Kidney capillary endothelial cell (primary cell): Measurements from ENCODE around the gene PRKN.
A peak's percentile ranks its signal among the peaks of the same experiment; 100 is the strongest.

Experiments
- DNase-seq: peaks from one replicate; pipeline ENCODE4 v3.0.0-alpha.2; 2018; ENCODE audit warnings: low spot score

Gene PRKN

DNA sequence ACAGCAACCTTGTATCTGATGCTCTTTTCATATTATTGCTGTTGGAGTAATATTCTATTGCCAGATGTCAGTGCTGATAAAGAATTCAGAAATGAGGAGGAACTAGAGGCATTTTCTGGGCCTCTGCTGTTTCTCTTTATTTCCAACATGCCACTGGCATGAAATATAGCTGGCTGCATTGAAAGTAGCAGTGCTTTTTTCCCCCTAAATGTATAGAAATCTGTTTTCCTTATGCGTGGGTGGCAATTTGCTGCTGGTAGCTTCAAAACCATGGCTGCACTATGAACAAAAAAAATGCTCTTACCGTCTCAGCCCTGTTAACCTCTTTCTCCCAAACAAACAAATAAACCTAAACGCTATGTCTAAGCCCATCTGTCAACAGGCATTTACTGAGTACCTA, 1011.4 kb downstream of the PRKN start:
- no peak for DNase-seq

GRCh38 chr6:161711938-161712337, 1015.6 kb downstream of the PRKN start:
- DNase-seq: no peak

DNA sequence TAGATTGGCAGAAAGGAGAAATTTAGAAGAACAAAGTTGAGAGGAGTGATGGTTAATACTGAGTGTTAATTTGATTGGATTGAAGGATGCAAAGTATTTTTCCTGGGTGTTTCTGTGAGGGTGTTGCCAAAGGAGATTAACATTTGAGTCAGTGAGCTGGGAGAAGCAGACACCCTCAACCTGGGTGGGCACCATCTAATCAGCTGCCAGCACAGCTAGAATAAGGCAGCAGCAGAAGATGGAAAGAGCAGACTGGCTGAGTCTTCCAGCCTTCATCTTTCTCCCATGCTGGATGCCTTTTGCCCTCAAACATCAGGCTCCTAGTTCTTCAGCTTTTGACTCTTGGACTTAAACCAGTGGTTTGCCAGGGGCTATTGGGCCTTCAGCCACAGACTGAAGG, 1016.1 kb downstream of the PRKN start:
- no peak for DNase-seq

DNA sequence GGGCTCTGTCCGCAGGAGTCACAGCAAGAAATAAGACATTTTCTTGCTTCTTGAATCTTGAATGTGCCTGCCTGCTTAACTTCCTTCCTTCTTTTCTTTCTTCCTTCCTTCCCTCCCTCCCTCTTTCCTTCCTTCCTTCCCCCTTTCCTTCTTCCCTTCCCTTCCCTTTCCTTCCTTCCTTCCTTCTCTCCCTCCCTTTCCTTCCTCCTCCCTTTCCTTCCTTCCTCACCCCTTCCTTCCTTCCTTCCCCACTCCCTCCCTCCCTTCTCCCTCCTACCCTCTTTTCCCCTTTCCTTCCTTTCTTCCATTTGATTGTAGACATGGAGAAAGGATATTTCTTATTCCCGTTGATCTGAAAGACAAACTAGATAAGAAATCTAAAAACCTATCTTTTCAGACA, 1016.9 kb downstream of the PRKN start:
- DNase-seq: no peak

DNA sequence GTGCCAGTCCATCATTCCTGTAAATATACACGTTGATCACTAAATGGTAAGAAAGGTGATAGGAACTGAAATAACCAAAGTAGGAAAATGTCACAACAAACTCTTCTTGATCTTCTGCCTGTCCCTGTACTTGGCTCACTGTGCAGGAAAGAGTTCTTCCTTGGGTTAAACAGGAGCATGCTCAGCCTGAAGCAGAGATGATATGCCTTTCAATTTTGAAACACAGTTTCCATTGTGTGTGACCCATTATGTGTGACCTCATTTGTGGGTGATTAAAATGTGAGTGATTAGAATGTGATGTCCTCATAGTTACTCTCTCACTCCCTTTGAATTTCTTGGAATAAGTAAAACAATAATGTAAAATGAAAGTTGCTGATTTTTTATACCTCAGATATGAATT, 1026.5 kb downstream of the PRKN start:
- DNase-seq: no peak

- DNase-seq: no peak
Observed at GRCh38 chr6:161696801-161697200, 1030.8 kb downstream of the PRKN start.

GRCh38 chr6:161694995-161695394, 1032.6 kb downstream of the PRKN start:
- peak; percentile 33 for DNase-seq

GRCh38 chr6:161686655-161687054, 1040.9 kb downstream of the PRKN start:
- no peak for DNase-seq

DNA sequence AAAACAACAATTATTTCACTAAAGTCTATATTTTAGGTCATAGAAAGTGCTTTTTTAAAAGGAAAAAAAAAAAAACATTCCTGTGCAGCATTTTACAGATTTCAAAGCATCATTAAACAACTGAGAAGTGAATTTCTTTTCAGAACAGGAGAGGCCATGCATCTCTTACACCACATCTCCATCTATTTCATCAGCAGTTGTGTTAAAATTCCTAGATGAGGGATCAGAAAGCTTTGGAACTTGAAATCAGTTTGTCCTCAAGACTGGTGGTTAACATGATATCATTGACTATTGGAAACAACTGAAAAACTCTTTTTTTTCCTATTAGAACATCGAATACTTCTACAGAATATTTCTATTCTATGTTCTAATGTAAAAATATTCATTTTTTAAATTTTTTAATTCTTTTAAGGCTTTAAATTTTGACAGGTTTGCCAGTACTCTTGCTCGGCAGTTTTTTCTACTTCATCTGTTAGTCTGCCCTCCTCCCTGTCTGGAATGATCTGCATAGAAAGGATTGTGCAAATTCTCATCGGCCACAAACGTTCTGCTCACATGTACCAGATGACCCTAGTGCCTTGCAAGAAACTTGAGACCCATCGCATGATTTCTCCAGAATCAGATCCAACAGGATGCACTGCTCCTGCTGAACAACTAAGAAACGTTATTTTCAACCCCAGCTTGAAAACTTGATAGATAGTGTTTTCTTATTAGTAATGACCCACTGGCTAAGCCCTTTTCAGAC, 1042.7 kb downstream of the PRKN start:
- DNase-seq: no peak

DNA sequence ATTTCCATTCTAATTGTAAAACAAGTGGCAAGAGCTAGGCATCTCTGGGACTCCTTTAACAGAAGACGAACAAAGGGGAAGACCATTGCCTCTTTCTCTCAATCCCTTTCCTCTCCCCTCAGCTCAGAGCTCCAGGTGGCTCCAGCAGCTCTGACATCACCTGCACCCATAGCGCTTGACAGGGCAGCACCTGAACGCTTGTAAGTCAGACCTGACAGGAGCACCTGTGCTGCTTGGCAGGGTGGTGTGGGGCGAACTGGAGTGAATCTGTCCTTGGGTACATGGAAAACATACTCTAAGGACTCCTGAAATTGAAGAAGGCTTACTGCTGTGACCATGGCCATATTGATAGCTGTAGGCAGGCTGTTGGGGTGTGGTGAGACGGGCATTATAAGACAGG, 1044.2 kb downstream of the PRKN start:
- DNase-seq: no peak

- no peak for DNase-seq
Observed at GRCh38 chr6:161682982-161683381, 1044.6 kb downstream of the PRKN start.

DNA sequence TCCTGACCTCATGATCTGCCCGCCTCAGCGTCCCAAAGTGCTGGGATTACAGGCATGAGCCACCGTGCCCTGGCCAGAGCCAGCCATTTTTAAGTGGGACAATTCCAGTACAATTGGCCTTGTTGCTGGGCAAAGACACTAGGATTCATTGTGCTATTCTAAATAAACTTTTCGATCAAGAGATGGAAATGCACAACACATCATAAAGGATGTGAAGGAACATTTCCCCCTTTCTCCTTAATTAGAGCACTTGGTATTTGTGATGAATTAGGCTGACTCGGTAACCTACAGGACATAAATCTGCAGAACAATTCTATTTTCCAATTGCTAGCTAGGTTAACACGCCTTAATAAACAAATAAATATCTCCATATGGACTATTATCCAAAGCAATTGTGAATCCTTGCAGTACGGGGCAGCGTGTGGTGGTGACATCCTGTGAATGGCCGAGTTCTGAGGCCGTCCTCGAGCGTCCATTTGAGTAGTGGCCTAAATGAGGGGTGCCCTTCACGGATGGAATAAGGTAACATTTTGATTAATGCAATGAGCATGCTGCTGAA, 1047.5 kb downstream of the PRKN start:
- DNase-seq: no peak

GRCh38 chr6:161677188-161677587, 1050.4 kb downstream of the PRKN start:
- no peak for DNase-seq

GRCh38 chr6:161676586-161676985, 1051.0 kb downstream of the PRKN start:
- no peak for DNase-seq

DNA sequence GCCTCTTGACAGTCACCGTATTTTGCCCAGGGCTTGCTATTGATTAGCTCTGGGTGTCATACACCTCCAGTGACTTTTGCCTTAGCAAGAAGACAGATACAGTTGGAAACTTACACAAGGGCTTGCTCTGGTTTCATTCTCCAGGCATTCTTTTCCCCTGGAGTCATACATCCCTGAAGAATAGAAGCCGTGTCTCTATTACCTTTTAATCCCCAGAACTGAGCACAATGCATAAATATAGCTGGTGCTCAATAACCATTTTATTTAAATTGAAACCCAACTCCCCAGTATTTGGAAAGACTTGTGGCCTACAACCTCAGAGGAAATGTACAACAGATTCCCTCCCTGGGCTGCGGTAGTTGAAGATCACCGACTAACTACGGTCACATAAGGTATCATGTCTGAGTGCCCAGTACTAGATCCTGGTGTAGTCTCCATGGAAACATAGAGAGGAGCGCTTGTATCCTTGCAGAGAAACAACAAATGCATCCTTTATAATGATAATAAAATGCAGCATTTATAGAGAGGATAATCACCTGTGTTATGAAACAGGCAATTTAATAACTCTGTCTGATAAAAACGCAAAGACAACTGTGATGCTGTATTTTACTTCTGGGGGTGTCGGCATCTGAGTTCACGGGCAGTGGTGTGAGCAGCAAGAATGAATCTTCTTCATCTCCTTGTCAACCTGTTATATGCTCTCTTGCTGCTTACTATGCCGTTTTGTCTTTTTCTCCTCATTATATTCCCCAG, 1052.5 kb downstream of the PRKN start:
- no peak for DNase-seq

DNA sequence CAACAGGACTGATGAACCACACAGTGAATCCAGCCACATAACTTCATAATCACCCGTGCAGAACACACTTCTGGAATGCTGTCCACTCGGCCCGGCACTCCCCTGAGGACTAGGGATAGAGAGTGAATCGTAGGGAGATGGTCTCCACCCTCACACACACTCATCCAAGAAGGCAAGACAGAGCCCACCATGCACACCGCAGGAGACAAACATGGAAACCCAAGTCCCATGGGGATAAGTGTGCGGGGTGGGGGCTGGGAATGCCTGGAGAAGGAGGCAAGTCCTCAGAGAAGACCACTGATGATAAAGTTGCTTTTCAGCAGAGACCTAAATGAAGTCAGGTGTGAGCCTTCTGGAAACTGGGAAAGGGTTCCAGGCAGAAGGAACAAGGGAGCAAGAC, 1054.5 kb downstream of the PRKN start:
- DNase-seq: no peak

DNA sequence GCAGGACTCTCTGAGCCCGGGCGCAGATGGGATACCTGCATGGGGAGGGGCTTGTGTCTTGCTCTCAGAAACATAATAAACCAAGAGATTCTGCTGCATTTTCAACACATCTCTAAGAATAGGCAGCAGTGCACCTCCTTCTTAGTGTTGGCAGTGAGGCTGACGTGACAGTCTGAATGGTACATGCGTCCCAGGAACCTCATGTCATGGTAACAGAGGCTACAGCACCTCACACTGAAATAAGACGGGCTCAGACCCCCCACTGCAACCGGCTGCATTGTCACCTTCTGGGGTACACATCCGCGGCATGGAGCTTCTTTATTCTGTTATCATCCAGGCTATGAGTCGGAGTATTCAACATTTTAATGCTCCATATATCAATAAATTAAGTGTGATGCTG, 1056.4 kb downstream of the PRKN start:
- no peak for DNase-seq

GRCh38 chr6:161668665-161669064, 1058.9 kb downstream of the PRKN start:
- no peak for DNase-seq

DNA sequence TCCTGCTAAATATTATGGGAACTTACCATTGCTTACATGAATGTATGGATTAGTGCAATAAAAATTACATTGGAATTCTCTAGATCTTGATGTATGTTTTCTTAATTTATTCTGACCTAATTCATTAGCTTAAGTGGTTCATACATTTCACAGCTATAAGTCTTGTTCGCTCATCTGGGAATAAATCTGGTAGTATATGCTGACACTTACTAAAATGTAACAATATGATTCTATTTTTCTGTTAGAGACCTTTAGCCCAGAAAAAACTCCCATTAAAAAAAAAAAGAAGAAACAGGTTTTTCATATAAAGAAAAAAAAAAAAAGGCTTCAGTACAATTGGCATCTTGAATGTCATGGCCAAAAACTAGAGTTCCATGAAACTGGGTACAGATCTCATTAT, 1059.6 kb downstream of the PRKN start:
- no peak for DNase-seq

DNA sequence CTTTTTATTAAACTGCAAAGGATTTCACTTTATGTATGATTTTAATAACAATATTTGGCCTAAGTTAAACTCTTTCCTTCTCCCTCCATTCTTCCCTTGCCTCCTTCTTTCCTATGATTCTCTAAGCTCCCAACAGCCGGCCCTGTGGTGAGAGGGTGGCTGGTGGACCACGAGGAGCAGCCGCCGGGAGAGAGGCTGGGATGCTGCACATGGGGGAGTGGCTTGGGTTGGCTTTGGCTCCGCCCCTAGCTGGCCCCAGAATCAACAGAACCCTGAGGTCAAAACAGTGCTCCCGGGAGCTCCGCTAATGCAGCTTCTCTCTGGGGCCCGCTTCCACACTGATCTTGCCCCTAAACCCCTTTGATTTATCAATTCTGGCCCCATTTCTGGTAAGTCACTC, 1063.9 kb downstream of the PRKN start:
- DNase-seq: no peak

- DNase-seq: no peak
Observed at GRCh38 chr6:161660666-161661571, 1066.6 kb downstream of the PRKN start.

DNA sequence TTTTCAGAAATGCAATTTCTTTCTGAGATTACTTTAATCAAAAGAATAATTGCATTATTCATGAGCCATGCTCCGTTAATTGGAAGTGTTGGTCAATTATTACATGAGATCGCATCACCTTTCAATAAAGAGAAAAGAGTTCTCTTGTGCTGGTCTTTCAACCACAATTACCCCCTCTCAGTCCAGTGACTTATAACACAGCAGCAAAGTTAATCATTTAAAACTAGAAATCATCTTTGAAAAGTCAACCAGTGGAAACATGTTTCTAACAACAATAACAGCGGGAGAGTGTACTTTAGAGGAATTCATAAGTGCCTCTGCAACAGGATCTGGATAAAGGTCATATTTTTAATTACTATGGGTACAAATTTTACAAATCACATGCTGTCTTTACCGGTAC, 1069.4 kb downstream of the PRKN start:
- no peak for DNase-seq
